NCI-H226 (cell line): ENCODE measurements around the gene BTBD16.

Experiments
- DNase-seq: peaks from one replicate; pipeline ENCODE4 v3.0.0-alpha.2; 2015

The BTBD16 gene

GRCh38 chr10:122296363-122297120, 25.4 kb downstream of the BTBD16 start:
- DNase-seq: no peak

GRCh38 chr10:122297583-122297982, 26.5 kb downstream of the BTBD16 start:
- DNase-seq: no peak

- no peak for DNase-seq
These were observed 27.1 kb downstream of the BTBD16 start for GRCh38 chr10:122298206-122298597.

- peak; percentile 48 for DNase-seq
These were observed 27.7 kb downstream of the BTBD16 start for GRCh38 chr10:122298598-122299301.

- DNase-seq: no peak
These were observed 28.5 kb downstream of the BTBD16 start for GRCh38 chr10:122299423-122300075.

- peak; percentile 61 for DNase-seq
These were observed 30.1 kb downstream of the BTBD16 start for GRCh38 chr10:122301055-122301810.

- no peak for DNase-seq
These were observed 30.7 kb downstream of the BTBD16 start for GRCh38 chr10:122301811-122302115.

- DNase-seq: no peak
These were observed 31.2 kb downstream of the BTBD16 start for GRCh38 chr10:122302315-122302714.

GRCh38 chr10:122303271-122304053, 32.4 kb downstream of the BTBD16 start:
- no peak for DNase-seq

GRCh38 chr10:122304054-122304579, 33.0 kb downstream of the BTBD16 start:
- no peak for DNase-seq

GRCh38 chr10:122306282-122306681, 35.2 kb downstream of the BTBD16 start:
- no peak for DNase-seq

- DNase-seq: no peak
These were observed 35.6 kb downstream of the BTBD16 start for GRCh38 chr10:122306744-122307143.

- DNase-seq: peak; percentile 89
These were observed 36.7 kb downstream of the BTBD16 start for GRCh38 chr10:122307669-122308416.

GRCh38 chr10:122308417-122309141, 37.5 kb downstream of the BTBD16 start:
- no peak for DNase-seq

GRCh38 chr10:122310311-122311050, 39.4 kb downstream of the BTBD16 start:
- DNase-seq: no peak

- DNase-seq: no peak
These were observed 39.9 kb downstream of the BTBD16 start for GRCh38 chr10:122311051-122311410.

GRCh38 chr10:122311716-122312115, 40.6 kb downstream of the BTBD16 start:
- DNase-seq: no peak

- DNase-seq: no peak
These were observed 45.3 kb downstream of the BTBD16 start for GRCh38 chr10:122316224-122316884.

GRCh38 chr10:122321960-122322359, 50.9 kb downstream of the BTBD16 start:
- no peak for DNase-seq

GRCh38 chr10:122323189-122323588, 52.1 kb downstream of the BTBD16 start:
- DNase-seq: no peak
